Glomerular visceral epithelial cell (primary cell): ENCODE data around the gene MYH11.

Source experiments
- DNase-seq: peaks from one replicate; pipeline ENCODE4 v3.0.0-alpha.2; 2016; ENCODE audit errors: extremely low spot score

MYH11 gene

DNA sequence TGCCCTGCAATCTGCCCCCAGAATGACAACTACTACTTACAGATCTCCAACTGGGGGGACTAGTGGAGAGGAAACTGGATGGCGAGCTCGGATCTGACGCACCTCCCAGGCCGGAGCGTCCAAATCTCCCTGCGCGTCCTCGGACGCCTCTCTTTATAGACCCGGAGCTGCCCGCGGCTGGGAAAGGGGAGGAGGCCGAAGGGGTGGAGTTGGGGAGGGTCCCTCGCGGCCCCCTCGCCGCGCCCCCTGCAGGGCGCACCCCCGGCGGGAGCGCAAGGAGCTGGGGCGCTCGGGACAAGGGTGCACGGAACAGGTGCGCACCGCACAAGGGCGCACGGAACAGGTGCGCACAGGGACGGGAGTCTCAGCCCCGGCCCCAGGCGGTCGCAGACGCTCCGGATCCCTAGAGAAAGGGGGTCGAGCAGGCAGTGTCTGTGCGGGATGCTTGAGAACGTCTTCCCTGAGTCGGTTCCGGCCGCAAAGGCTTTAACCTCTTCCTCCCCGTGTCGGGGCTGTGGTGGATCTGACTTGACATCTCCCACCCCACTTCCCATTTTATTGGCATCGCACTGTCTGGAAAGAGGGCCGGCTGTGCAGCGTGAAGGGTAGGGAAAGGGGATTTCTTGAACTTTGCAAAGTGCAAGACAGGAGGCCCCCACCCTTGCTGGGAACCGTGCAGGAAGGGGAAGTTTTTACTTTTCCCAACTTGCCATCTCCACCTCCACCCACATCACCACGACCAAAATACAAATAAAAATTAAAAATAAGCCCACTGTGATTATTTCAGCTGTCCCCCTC, at the start of gene MYH11:
TSS of gene MYH11 (minus strand) at position 128 of the 798 bp plus-strand sequence. CDS start 18,776 bp downstream, outside the sequence.
- DNase-seq: no peak

DNA sequence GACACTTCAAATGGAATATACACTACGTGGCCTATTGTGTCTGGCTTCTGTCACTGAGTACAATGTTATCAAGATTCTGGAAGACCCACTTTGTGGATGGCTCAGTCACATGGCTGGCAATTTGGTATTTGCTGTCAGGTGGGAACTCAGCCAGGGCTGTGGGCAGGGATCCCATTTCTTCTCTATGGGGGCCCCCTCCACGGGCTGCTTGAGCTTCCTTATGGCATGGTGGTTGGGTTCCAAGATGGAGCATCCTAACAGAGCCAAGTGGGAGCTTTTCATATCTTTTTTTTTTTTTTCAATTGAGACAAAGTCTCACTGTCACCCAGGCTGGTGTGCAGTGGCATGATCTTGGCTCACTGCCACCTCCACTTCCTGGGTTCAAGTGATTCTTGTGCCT, 49.6 kb upstream of the MYH11 start:
- no peak for DNase-seq

DNA sequence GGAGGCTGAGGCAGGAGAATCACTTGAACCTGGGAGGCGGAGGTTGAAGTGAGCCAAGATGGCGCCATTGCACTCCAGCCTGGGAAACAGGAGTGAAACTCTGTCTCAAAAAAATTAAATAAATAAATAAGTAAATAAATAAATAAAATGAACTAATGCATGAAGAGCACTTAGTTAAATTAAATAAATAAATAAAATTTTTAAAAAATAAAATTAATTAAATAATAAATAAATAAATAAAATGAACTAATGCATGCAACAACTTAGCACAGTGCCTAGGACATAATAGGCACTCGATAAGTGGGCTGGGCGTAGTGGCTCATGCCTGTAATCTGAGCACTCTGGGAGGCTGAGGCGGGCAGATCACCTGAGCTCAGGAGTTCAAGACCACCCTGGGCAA, 47.1 kb upstream of the MYH11 start:
- DNase-seq: no peak

DNA sequence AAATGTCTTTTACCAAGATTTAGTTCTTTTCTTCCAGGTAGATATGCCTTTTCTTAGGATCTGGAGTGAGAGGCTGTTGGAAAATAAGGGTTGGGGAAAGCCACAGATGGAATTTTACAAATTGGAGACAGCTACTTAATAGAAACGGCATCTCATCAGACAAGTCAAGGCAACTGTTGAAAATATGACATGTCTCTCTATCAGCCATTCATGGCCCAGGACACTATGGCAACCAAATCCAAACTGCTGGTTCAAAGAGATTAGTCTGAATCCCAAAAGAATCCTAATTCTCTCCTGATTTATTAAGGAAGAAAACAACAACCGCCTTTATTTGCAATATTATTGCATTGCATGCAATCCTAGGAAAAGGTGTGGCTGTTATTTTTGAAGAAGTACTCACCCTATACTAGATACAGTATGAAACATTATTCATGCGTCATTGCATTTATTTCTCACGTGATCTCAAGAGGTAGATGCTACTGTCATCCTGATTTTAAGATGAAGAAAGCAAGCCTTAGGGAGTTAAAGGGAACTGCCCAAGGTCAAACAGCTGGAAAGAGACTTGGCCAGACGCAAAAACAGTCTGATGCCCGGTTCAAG, 44.2 kb upstream of the MYH11 start:
- no peak for DNase-seq

DNA sequence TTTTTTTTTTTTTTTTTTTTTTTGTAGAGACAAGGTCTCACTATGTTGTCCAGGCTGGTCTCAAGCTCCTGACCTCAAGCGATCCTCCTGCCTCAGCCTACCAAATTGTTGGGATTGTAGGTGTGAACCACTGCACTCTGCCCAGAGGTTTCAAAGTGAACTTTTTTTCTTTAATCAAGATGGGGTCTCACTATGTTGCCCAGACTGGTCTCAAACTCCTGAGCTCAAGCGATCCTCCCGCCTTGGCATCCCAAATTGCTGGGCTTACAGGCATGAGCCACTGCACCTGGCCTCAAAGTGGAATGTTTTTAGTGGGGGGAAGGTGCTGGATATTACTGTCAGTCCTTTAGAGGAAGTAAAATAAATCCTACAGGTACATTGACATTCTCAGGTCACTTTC, 43.5 kb upstream of the MYH11 start:
- DNase-seq: no peak

DNA sequence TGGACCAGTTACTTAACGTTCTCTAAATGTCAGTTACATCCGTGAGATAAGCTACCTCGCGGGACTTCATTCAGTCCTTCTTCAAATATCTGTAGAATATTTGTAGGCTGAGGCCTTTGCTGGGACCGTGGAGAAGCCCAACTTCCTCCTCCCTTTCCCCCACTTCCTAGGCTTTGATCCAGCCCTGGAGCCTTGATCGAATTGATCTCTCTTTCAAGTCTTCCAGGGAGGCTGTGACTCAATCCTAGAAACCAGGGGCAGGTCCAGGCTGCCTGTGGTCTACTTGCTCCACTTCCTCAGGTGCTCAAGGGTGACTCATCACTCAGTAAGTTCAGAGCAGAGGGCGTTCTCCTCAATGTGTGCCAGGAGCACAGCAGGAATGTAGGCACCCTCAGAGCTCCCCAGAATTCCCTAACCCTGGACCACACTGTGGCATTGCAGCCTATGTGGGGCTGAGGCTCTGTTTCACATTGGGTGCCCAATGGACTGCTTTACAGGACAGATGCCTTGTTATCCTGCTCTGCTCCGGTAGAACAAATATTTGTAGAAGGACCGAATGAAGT, 42.8 kb upstream of the MYH11 start:
- peak; percentile 92 for DNase-seq

DNA sequence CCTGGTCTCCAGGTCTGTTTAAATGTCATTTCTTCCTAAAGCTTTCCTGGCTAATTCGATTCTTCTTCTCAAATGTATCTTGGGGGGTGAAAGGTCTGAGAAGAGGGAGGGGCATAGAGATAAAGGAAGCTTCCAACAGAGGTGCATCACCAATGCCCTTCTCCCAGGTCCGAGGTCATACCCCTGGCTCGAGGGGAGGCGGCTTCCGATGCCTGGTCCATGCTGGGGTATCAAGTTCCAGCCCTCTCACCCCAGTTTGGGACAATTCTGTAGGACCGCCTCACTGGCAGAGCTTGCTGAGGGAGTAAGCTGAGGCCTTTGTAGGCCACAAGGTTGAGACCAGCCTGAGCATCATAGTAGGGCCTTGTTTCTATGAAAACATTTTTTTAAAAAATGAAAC, 41.8 kb upstream of the MYH11 start:
- DNase-seq: no peak

DNA sequence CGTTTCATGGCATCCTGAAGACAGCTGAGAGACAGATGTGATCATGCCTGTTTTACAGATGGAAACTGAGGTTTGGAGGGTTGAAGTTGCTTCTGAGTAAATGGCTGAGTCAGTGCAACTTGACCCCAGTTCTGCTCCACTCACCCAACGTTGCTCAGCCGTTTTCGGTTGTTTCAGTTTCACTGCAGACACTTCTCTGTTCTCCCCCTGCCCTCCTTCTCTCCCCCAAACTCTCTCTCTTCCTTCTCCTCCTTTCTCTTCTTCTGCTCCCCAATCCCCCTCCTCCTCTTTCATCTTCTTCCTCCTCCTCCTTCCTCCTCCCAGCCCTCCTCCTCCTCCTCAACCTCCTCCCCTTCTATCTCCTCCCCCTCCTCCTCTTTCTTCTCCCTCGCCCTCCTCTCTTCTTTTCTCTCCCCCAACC, 41.0 kb upstream of the MYH11 start:
- DNase-seq: peak; percentile 32

DNA sequence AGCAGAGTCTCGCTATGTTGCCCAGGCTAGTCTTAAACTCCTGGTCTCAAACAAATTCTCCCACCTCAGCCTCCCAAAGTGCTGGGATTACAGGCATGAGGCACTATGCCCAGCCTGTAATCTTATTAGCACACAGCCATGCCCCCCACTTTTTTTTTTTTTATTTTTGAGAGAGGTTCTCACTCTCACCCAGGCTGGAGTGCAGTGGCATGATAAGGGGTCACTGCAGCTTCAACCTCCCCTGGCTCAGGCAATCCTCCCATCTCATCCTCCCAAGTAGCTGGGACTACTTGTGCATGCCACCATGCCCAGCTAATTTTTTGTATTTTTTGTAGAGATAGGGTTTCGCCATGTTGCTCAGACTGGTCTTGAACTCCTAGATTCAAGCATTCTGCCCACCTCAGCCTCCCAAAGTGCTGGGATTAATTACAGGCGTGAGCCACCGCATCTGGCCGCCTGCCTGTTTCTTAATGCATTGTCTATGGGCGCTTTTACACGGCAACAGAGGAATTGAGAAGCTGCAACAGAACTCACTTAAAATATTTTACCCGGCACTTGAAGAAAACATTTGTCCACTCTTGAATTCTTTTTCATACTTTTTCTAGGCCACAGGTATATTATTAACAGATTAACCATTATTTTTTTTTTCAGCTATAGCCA, 40.4 kb upstream of the MYH11 start:
- DNase-seq: no peak

DNA sequence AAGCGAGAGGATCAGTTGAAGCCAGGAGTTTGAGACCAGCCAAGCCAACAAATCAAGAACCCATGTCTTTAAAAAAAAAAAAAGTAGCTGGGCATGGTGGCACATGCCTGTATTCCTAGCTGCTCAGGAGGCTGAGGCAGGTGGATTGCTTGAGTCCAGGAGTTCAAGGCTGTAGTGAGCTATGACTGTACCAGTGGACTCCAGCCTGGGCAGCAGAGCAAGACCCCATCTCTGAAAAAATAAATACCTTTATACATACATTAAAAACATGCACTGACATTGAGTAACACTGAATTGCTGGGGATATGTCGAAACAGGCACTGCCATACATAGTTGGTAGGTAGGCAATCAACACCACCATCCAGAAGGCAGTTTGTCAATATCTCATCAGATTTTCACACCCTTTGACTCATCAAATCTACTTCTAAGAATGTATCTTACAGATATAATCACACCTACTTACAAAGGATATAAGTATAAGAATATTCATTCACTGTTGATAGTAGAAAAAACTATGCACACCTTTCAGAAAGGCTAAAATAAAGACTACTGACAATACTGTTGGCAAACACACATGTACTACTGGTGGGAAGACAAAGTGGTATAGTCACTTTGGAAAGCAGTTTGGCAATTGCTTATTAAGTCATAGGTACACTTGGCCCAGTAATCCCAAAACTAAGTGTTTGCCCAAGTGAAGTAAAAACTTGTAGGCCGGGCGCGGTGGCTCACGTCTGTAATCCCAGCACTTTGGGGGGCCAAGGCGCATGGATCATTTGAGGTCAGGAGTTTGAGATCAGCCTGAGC, 37.9 kb upstream of the MYH11 start:
- DNase-seq: no peak

DNA sequence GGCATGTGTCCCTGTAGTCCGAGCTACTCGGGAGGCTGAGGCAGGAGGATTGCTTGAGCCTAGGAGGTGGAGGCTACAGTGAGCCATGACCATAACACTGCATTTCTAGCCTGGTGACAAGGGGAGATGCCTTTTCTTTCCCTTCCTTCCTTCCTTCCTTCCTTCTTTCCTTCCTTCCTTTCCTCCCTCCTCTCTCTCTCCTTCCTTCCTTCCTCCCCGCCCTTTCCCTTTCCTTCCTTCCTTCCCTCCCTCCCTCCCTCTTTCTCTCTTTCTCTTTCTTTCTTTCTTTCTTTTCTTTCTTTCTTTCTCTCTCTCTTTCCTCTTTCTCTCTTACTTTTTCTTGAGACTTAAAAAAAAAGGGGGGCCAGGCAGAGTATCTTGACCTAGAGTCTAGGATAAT, 34.7 kb upstream of the MYH11 start:
- DNase-seq: no peak

DNA sequence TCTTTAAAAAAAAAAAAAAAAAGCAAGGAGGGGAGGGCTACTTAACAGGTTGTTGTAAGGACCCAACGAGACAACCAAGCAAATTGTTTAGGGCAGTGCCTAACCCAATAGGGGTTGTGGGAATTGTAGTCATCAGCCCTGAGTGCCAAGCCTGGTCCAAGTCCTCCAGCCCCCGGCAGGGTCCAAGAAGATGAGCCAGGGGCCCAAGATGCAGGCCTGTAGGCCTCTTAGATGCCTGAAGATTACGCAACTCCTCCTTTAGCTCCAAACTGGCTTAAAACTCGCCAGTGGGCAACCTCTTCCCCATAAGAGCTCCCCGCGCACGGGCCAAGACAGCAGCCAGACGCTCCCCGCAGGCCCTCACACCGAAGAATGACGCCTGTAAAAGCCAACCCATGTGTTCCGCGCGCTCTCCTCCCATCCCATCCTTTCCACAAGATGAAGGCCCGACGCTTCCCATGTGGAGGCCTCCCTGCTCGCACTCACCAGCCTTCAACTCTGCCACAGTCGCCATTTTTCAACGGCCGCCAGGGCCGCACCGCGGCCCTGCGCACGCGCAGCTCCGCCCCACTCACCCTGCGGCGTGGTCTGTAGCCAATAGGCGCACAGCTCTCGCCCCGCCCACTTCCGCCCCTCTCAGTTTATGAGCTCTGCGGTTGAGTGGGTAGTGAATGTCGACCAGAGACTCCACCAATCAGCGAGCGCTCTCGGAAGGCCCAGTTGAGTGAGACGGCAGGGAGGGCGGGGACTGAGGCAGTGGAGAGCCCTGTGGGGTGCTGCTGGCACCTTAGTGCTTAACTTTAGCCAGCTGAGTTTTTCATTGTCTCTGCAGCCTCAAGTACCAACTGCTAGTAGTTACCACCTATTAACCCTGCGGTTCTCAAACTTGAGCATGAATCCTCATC, 31.5 kb upstream of the MYH11 start, which contains the start of gene CEP20:
TSS of gene CEP20 (minus strand) at position 532 of the 905 bp plus-strand sequence. CDS start at position 514, 18 bp downstream.
- peak; percentile 99 for DNase-seq

DNA sequence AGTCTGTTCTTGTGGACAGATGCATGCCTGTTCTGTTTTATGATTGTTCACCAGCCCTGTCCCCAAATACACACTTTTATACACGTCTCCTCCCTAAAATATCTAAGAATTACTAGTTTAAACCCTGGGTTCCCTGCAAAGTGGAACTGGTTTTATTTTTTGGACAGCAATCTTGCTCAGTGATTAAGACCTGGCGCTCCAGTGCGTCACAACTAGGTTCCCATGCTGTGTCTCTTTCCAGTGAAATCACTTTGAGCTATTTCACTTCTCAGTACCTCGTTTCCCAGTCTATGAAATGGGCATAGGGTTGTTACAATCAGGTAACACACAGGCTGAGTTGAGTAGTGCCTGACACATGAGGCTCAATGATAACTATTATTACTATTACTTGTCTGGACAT, 30.5 kb upstream of the MYH11 start:
- no peak for DNase-seq

DNA sequence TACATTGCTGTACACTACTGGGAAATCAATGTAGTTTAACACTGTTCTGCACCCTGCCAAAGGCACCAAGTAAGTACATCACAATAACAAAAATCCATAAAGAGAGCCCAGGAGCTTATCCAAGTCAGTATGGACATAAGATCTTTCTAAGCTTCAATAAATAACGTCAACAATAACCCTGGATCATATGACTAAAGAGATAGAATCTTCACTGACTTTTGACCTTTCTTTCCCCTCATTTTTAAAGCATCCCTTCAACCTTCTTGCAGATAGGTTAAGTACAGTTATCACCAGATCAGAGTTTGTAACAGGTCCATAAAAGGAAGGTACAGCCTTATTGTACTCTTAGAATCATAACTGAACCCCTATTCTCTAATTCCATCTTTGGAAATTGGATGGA, 29.2 kb upstream of the MYH11 start:
- no peak for DNase-seq

DNA sequence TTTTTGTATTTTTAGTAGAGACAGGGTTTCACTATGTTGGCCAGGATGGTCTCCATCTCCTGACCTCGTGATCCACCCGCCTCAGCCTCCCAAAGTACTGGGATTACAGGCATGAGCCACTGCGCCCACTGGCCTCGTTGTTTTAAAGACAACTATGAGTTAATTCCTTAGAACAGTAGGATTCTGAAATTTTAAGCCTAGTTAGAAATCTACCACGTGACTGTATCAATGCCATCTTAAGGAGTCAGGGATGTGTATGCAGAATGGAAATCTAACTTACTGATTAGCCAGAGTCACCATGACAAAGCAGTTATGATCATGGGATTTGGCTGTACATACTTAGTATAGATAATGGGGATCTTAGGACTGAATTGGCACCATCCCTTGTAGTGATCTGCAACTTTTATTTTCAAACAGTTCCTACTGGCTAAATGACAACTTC, 28.8 kb upstream of the MYH11 start:
- no peak for DNase-seq

DNA sequence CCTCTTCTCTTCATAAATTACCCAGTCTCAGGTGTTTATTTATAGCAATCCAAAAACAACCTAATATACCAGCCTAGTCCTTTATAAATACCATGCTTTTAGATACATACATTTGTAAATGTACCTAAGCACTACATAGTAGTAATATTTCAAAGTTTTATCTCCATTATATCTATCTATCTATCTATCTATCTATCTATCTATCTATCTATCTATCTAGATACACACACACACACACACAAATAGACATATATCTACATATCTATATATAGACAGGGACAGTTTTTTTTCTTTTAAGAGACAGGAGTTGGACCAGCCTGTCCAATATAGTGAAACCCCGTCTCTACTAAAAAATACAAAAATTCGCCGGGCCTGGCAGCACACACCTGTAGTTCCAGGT, 25.7 kb upstream of the MYH11 start:
- DNase-seq: no peak

DNA sequence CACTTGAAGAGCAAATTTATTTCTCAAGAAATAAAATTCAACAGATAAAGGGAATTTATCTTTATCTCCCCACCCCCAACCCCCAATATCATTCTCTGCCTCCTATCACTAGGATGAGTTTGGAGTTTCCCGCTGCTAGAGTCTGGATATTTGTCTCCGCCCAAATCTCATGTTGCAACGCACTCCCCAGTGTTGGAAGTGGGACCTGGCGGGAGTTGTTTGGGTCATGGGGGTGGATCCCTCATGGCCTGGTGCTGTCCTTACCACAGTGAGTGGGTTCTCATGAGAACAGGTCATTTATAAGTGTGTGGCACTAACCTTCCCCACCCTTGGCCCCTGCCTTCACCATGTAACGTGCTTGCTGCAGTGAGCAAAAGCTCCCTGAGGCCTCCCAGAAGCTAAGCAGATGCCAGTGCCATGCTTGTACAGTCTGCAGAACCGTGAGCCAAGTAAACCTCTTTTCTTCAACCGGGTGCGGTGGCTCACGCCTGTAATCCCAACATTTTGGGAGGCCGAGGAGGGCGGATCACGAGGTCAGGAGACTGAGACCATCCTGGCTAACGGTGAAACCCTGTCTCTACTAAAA, 25.1 kb upstream of the MYH11 start:
- no peak for DNase-seq

DNA sequence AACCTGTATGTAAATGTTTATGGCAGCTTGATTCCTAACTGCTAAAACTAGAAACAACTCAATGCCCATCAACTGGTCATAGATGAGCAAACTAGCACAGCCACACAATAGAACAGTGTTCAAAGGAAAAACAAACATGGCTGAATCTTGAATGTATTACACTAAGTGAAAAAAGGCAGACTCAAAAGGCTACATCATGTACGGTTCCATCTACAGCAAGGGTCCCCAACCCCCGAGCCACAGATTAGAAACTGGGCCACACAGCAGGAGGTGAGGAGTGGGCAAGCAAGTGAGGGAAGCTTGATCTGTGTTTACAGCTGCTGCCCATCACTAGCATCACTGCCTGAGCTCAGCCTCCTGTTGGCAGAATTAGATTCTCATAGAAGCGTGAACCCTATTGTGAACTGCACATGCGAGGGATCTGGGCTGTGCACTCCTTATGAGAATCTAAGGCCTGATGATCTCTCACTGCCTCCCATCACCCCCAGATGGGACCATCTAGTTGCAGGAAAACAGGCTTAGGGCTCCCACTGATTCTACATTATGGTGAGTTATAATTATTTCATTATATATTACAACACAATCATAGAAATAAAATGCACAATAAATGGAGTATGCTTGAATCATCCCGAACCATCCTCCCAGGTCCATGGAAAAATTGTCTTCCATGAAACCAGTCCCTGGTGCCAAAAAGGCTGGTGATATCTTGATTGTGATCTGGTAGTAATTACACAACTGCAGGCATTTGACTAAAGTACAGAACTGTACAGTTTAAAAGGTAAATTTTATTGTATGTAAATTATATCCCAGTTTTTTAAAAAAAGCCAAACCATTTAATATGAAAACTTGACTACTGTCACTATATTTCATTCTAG, 23.8 kb upstream of the MYH11 start:
- DNase-seq: no peak

DNA sequence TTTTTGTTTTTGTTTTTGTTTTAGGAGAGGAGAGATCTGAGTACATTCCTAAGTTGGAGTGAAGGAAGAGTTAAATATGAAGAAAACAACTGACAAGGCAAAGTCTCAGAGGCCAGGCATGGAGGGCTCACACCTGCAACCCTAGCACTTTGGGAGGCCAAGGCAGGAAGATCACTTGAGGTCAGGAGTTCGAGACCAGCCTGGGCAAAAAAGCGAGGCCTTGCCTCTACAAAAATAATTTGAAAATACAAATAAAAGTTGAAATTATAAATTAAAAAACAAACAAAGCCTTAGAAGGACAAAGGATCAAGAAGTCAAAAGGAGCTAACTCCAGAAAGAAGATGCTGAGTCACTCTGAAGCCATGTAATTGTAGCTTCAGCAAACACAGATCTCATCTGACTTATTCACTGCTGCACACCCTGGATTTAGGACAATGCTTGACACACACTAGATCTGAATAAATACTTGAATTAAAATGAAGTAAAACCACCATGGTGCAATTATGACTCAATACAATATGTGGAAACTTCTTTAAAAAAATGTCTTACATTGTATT, 22.5 kb upstream of the MYH11 start:
- DNase-seq: peak; percentile 41
